ENCODE measurements around the gene YAP1.

Gene YAP1

GRCh38 chr11:102179371-102179770 is 69.1 kb downstream of the YAP1 start:
- Histone ChIP-seq H3K27me3 (ENCODE audit: insufficient read depth, low read length, poor library complexity) (no peaks in the 10 kb centered on the region), H3K9me3 (ENCODE audit: insufficient read depth, low read length, severe bottlenecking) (no peaks in the 10 kb centered on the region), H3K36me3 (ENCODE audit: insufficient read depth, low read length) (no peaks in the 10 kb centered on the region), H4K20me1 (ENCODE audit: insufficient read depth, low read length) (no peaks in the 10 kb centered on the region), H3K27ac (ENCODE audit: low read length) (no peak overlapping the region), H3K4me3 (ENCODE audit: low read depth in 1 of 2, low read length in 2 of 2) (no peak overlapping the region), H3K79me2 (ENCODE audit: insufficient read depth, low read length) (no peaks in the 10 kb centered on the region), H2AFZ (ENCODE audit: low read depth, low read length) (no peak overlapping the region), H3K4me1 (ENCODE audit: insufficient read depth, low read length) (no peaks in the 10 kb centered on the region), H3K4me2 (ENCODE audit: insufficient read depth, low read length) (no peak overlapping the region), H3K9ac (ENCODE audit: low read depth, low read length) (no peak overlapping the region)
- ATAC-seq (ENCODE audit: insufficient read depth, low read depth) (no peak), DNase-seq (no peak)
- TF ChIP-seq CTCF (IDR thresholded peaks at IDR 0.05; ENCODE audit: borderline replicate concordance, extremely low read depth, low read length, poor library complexity, severe bottlenecking), result no peak
- no peak for TF ChIP-seq EZH2 (IDR thresholded peaks at IDR 0.05; ENCODE audit: borderline replicate concordance, low read depth, low read length, severe bottlenecking)

GRCh38 chr11:102184269-102184987 is 74.2 kb downstream of the YAP1 start:
- Histone ChIP-seq H3K79me2 (ENCODE audit: insufficient read depth, low read length) (no peaks in the 10 kb centered on the region), H3K27ac (ENCODE audit: low read length) (no peak overlapping the region), H3K36me3 (ENCODE audit: insufficient read depth, low read length) (no peaks in the 10 kb centered on the region)

GRCh38 chr11:102186551-102187191 is 76.4 kb downstream of the YAP1 start:
- TF ChIP-seq CTCF (IDR thresholded peaks at IDR 0.05; ENCODE audit: borderline replicate concordance, extremely low read depth, low read length, poor library complexity, severe bottlenecking) (no peak), EZH2 (IDR thresholded peaks at IDR 0.05; ENCODE audit: borderline replicate concordance, low read depth, low read length, severe bottlenecking) (no peak)
- no peak overlapping the region for H2AFZ ChIP-seq (ENCODE audit: low read depth, low read length)
- H3K9me3 ChIP-seq (ENCODE audit: insufficient read depth, low read length, severe bottlenecking), result no peaks in the 10 kb centered on the region
- no peaks in the 10 kb centered on the region for H4K20me1 ChIP-seq (ENCODE audit: insufficient read depth, low read length)
- H3K36me3 ChIP-seq (ENCODE audit: insufficient read depth, low read length), result no peaks in the 10 kb centered on the region
- no peak overlapping the region for H3K9ac ChIP-seq (ENCODE audit: low read depth, low read length)
- DNase-seq (no peak), ATAC-seq (ENCODE audit: insufficient read depth, low read depth) (no peak)
- no peak overlapping the region for H3K4me3 ChIP-seq (ENCODE audit: low read depth in 1 of 2, low read length in 2 of 2)
- no peak overlapping the region for H3K4me2 ChIP-seq (ENCODE audit: insufficient read depth, low read length)
- no peak overlapping the region for H3K27ac ChIP-seq (ENCODE audit: low read length)
- H3K79me2 ChIP-seq (ENCODE audit: insufficient read depth, low read length), result no peaks in the 10 kb centered on the region
- H3K27me3 ChIP-seq (ENCODE audit: insufficient read depth, low read length, poor library complexity), result peaks cover 16% of the 10 kb centered on the region
- H3K4me1 ChIP-seq (ENCODE audit: insufficient read depth, low read length), result no peaks in the 10 kb centered on the region

More at GRCh38 chr11:102184269-102184987, 74.2 kb downstream of the YAP1 start:
- TF ChIP-seq CTCF (IDR thresholded peaks at IDR 0.05; ENCODE audit: borderline replicate concordance, extremely low read depth, low read length, poor library complexity, severe bottlenecking) (no peak), EZH2 (IDR thresholded peaks at IDR 0.05; ENCODE audit: borderline replicate concordance, low read depth, low read length, severe bottlenecking) (no peak)
- ATAC-seq (ENCODE audit: insufficient read depth, low read depth) (no peak), DNase-seq (no peak)
- no peak overlapping the region for H3K4me3 ChIP-seq (ENCODE audit: low read depth in 1 of 2, low read length in 2 of 2)
- no peaks in the 10 kb centered on the region for H4K20me1 ChIP-seq (ENCODE audit: insufficient read depth, low read length)
- H2AFZ ChIP-seq (ENCODE audit: low read depth, low read length), result no peak overlapping the region
- H3K27me3 ChIP-seq (ENCODE audit: insufficient read depth, low read length, poor library complexity), result peaks cover 15% of the 10 kb centered on the region
- no peaks in the 10 kb centered on the region for H3K4me1 ChIP-seq (ENCODE audit: insufficient read depth, low read length)
- H3K9me3 ChIP-seq (ENCODE audit: insufficient read depth, low read length, severe bottlenecking), result no peaks in the 10 kb centered on the region
- no peak overlapping the region for H3K9ac ChIP-seq (ENCODE audit: low read depth, low read length)
- H3K4me2 ChIP-seq (ENCODE audit: insufficient read depth, low read length), result no peak overlapping the region

Data from DND-41 (cell line).